Measurements from ENCODE around the gene MICA. TPM values are rescaled to one million over a fixed set of nuclear protein-coding genes. Genes with fewer than 3 reads are reported as not detected.

Gene MICA
- total and polyA plus RNA-seq, 9 of the 15 experiments (the other 6 are each of a cell fraction or from before 2014, with no cell fraction given): 11.8 to 24.6 (median 16.7) TPM

DNA sequence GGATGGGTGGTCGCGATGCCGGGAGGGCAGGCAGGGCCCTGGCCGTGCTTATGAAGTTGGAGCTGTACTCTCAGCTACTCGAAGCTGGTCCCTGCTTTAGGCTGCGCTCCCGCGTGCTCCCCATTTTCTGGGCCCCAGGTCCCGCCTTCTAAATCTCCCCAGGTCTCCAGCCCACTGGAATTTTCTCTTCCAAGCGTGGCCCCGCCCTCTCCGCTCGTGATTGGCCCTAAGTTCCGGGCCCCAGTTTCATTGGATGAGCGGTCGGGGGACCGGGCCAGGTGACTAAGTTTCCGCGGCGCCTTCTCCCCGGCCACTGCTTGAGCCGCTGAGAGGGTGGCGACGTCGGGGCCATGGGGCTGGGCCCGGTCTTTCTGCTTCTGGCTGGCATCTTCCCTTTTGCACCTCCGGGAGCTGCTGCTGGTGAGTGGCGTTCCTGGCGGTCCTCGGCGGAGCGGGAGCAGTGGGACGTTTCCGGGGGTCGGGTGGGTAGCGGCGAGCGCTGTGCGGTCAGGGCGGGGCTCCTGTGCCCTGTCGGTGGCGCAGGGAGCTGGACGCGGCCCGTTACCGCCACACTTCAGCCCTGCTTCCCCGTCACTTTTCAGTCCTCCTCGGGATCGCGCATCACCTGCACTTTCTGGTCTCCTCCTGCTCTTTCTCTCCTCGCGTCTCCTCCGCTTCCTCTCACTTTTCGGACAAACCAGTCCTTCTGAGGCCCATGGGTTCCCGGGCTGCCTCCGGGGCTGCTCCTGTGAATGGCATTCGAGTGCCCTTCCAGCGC lies at the start of gene MICA (continued):
- TF ChIP-seq RAD51 (IDR thresholded peaks at IDR 0.05; ENCODE audit: borderline replicate concordance, low read depth) (peak; percentile 84), ZBTB7A (IDR thresholded peaks at IDR 0.05; ENCODE audit: borderline replicate concordance, control insufficient read depth, low read depth, low read length) (peak; percentile 87; the same call in 1 of the 2 replicates), KAT8 (IDR thresholded peaks at IDR 0.05; ENCODE audit: low read depth) (no peak), PRPF4 (IDR thresholded peaks at IDR 0.05; ENCODE audit: insufficient read depth, low read depth, low read length, poor library complexity, severe bottlenecking) (no peak), ZNF212 (CRISPR knock-in tag; IDR thresholded peaks at IDR 0.05) (0 out of 2 replicates have a peak, but pooled peaks have one; percentile 35), TBP (optimal IDR thresholded peaks at IDR 0.05; ENCODE audit: low read depth, low read length) (peak; percentile 81), NRF1 (conservative IDR thresholded peaks at IDR 0.05 in 1 of 2, IDR thresholded peaks at IDR 0.05 in 1 of 2) (peak; percentile 66 to 72), SMARCE1 (IDR thresholded peaks at IDR 0.05) (peak; percentile 58), TCF15 (CRISPR knock-in tag; IDR thresholded peaks at IDR 0.05) (no peak), SMARCA5 (IDR thresholded peaks at IDR 0.05) (no peak), CHD4 (IDR thresholded peaks at IDR 0.05; ENCODE audit: insufficient read depth, insufficient replicate concordance, low read depth, low read length, poor library complexity, severe bottlenecking) (no peak), CREBBP (IDR thresholded peaks at IDR 0.05; ENCODE audit: low read depth, low read length) (no peak), TRIM24 (IDR thresholded peaks at IDR 0.05) (0 out of 4 replicates have a peak, but pooled peaks of 1 of the 2 experiments have one; percentile 31), HLTF (IDR thresholded peaks at IDR 0.05) (peak; percentile 35; the same call in 1 of the 2 replicates), KDM1A (IDR thresholded peaks at IDR 0.05) (no peak), EZH2 (IDR thresholded peaks at IDR 0.05; ENCODE audit: borderline replicate concordance, low read depth, low read length) (no peak), TCF3 (CRISPR knock-in tag; IDR thresholded peaks at IDR 0.05) (peak; percentile 14; the same call in 1 of the 2 replicates), RBM17 (IDR thresholded peaks at IDR 0.05; ENCODE audit: borderline replicate concordance, low read depth, low read length) (no peak), NCOA6 (IDR thresholded peaks at IDR 0.05) (no peak), GTF3C2 (IDR thresholded peaks at IDR 0.05; ENCODE audit: borderline replicate concordance, extremely low read depth, insufficient read length) (no peak), ILF3 (IDR thresholded peaks at IDR 0.05; ENCODE audit: borderline replicate concordance) (no peak), ZNF12 (CRISPR knock-in tag; IDR thresholded peaks at IDR 0.05) (no peak), PYGO2 (tag; IDR thresholded peaks at IDR 0.05) (no peak), DLX4 (CRISPR knock-in tag; IDR thresholded peaks at IDR 0.05) (no peak), MYC (IDR thresholded peaks at IDR 0.05; ENCODE audit: low read depth, low read length) (peak; percentile 52), MYC (CRISPR knock-in tag; IDR thresholded peaks at IDR 0.05; ENCODE audit: borderline replicate concordance, low read depth) (peak; percentile 1; the same call in 1 of the 2 replicates), TCF7L2 (IDR thresholded peaks at IDR 0.05; ENCODE audit: low read depth, low read length) (no peak)
